Activated CD4-positive, alpha-beta T cell treated with anti-CD3 and anti-CD28 coated beads, Interleukin-2, Interleukin-6, amounts not matched to agents 100 ng/mL and 50 ng/mL, durations not matched to agents 16 hours and 8 hours (primary cell): ENCODE measurements around the gene PDILT.
A peak's percentile ranks its signal among the peaks of the same experiment; 100 is the strongest.

Experiments
- DNase-seq: peaks from one replicate; pipeline ENCODE4 v3.0.0-alpha.2; 2020

Gene PDILT

DNA sequence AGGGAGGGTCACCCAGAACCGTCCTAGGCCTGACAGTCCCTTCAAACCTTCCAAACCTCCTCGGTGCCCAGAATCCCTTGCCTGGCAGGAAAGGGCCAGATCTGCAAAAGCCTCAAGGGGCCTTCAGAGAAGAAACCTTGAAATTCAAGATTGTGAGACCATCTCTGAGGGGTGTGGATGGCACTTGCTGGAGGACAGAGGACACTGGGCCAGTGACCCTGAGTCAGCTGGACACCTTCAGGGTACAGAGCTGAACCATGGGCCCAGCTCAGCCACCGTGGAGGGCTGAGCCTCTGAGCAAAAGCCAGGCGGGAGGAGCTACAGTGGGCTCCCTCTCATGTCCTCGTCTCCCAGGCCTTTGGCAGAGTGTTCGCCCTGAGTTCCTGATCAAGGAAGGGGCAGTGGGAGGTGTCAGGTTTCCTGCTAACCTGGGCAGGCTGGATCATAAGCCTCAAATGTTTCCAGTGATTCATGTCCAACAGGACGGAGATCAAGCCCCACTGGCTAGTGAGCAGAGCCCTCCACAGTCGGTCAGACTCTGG lies 3.0 kb downstream of the PDILT start:
- DNase-seq: no peak

GRCh38 chr16:20401066-20401465 lies 3.5 kb downstream of the PDILT start:
- DNase-seq: no peak

GRCh38 chr16:20399185-20399584 lies 5.4 kb downstream of the PDILT start:
- no peak for DNase-seq

DNA sequence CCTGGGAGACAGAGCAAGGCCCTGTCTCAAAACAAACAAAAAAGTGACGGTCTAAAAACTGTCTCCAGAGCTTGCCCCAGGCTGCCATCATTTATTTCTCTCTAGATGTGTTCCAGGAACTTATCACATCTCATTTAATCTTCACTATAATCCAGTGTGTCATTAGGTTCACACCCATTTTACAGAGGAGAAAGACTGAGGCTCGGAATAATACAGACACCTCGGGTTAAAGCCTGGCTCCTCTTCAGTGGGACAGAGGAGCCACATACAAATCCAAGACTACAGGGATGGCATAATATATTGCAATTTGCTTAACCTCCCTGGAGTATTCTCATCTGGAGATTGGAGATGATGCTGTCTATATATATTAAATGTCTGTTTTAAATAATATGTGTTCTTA lies 5.9 kb downstream of the PDILT start:
- DNase-seq: no peak

GRCh38 chr16:20397468-20398074 lies 7.0 kb downstream of the PDILT start:
- DNase-seq: no peak

GRCh38 chr16:20396846-20397467 lies 7.6 kb downstream of the PDILT start:
- DNase-seq: no peak

DNA sequence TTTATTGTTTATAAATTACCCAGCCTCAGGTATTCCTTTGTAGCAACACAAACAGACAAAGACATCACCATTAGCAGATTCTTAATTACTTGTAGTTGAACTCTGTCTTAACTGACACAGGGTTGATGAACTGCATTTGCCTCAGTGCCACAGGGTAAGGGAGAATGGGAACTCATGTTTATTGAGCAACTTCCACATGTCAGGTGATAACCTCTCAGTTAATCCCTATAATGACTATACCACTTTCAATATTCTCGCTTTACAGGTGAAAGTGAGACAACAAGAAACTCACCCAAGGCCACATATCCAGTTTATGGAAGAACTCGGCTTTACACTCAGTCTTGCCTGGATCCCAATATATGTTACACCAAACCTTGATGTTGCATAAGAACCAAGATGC lies 8.6 kb downstream of the PDILT start:
- DNase-seq: no peak

GRCh38 chr16:20393801-20394577 lies 10.5 kb downstream of the PDILT start:
- no peak for DNase-seq

- DNase-seq: no peak
Measured at GRCh38 chr16:20391045-20391444, 13.5 kb downstream of the PDILT start.

- no peak for DNase-seq
Measured at GRCh38 chr16:20388854-20389253, 15.7 kb downstream of the PDILT start.

GRCh38 chr16:20387978-20388377 lies 16.6 kb downstream of the PDILT start:
- no peak for DNase-seq

- DNase-seq: peak; percentile 59
Measured at GRCh38 chr16:20385844-20386832, 18.4 kb downstream of the PDILT start.

DNA sequence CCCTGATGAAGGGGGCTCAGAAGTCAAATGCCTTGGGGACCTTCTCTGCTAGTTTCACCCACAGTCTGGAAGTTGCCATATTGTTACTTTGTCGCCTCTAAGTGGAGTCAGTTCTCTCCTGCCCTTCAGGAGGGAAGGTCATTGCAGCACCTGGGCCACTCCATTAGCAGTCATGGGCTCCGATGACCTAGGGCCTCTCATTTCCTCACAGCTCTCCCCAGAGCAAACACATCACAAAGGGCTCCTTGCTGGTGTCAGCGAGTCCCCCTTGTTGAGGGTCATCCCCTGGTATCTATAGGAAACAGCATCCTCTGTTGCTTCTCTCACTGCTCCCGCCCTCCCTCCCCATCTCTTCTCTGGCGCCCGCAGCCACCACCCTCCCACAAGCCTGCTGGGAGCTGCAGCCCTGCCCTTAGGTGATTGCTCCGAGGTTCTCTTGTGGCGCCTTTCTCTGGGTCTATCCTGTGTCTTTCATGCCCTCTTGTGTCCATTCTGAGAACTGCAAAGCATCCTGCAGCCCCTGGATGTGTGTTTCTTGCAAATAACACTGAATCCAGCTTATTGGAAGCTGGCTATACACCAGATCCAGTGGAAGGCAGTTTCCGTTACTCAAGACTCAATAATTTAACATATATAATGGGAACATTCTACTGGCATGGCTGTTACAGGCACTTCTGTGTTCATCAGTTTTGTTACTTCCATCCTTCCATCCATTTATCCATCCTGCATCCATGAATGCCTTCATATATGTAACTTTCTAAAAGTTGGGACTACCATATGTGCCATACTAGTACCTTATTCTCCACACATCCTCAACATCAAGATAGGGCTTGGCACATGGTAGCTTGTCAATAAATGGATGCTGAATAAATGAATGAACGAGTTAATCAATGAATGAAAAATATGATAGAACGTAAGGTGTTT lies 21.2 kb downstream of the PDILT start:
- peak; percentile 73 for DNase-seq

DNA sequence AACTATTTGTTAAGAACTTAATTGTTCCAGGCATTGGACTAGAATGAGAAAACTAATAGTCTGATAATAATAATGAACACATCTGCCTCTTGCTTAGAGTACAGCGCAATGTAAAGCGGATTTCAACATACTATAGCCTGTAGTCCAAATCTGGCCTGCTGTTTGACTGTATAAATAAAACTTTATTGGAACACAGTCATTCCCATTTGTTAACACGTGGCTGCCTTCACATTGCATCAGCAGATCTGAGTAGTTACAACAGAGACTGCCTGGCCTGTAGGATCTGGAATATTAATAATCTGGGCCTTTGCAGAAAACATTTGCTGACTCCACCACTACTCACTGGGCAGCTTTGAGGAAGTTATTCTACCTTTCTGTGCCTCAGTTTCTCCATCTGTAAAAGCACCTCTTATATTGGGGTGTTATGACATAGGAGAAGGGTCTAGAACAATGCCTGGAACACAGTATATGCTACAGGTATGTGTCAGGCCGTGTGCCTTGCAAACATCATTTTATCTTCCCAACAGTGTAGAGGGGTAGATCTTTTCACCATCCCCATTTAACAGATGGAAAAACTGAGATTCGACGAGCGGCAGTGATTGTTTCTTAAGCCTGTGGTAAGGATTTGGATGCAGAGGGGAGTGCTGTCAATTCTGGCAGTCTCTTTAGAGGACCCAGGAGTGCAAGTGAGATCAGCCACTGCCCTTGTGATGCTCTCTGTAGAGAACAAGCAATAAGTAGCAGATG lies 22.2 kb downstream of the PDILT start:
- no peak for DNase-seq

DNA sequence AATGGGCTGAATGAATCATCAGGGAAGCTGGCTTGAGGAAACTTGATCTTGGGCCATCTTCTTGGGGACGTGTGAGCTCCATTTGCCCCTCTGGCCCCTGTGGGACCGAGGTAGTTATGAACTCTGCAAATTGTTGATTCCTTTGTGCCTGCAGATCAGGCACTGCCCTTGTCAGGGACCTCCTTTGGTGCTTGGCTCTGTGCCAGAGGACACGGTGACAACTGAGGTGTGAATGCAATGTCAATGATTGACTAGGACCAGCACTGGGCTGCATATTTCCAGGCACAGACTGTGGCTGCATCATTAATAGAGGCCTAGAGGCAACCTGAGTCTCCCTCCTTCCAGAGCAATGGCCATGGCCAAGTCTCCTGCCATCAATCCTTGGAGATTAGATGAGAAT lies 23.8 kb downstream of the PDILT start:
- no peak for DNase-seq

GRCh38 chr16:20377181-20377580 lies 27.4 kb downstream of the PDILT start:
- no peak for DNase-seq

GRCh38 chr16:20372701-20373100 lies 31.8 kb downstream of the PDILT start:
- no peak for DNase-seq

GRCh38 chr16:20369452-20370054 lies 35.0 kb downstream of the PDILT start:
- no peak for DNase-seq

DNA sequence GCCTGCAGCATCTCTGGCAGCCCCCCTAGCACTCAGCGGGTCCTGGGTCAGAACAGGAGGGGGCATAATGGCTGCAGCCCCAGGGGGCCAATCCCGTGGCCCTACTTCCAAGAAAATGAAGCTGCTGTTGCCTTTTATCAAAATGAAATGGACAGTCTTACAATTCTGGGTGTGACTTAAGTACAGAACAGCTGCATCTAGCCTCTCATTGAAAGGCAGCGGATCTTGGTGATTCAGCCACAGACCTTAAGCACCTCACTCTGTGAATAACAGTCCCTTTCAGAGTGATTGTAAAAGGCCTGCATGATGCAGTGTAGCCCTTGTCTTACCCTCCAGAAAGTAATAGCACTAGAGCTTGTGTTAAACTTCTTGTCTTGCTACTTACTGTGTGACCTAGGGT lies 40.5 kb downstream of the PDILT start:
- DNase-seq: no peak

DNA sequence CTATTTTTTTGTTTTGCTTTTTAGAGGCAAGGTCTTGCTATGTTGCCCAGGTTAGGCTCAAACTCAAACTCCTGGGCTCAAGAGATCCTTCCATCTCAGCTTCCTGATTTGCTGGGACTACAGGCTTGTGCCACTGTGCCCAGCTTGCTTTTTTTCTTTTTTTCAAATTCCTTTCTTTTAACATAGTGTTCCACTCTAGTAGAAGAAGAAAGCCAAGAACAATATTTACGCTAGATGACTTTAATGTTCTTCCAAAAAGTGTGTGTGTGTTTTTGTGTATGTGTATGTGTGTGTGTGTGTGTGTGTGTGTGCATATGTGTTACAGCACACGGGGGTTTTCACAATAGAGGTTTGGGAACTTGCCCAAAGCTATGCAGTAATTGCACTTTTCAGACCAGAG lies 41.3 kb downstream of the PDILT start:
- DNase-seq: no peak
